Liver (tissue), 9 donors: Measurements from ENCODE around the gene CACTIN. TPM values are rescaled to one million over a fixed set of nuclear protein-coding genes. Genes with fewer than 3 reads are reported as not detected.

Source experiments
- DNase-seq: peaks from one replicate; pipeline ENCODE4 v3.0.0-alpha.2; 2017; ENCODE audit warnings: low spot score
- H3K27ac ChIP-seq, 2 donors: one replicate each; pipeline ENCODE4 v1.7.0; 2013; ENCODE audit warnings: inconsistent platforms in 2 of 2, low read length in 2 of 2, control low read depth in 1 of 2, low read depth in 1 of 2, mild to moderate bottlenecking in 1 of 2
- H3K27me3 ChIP-seq, 4 donors: one replicate each; pipeline versions ENCODE4 v1.6.1 to v1.7.0; 2013; ENCODE audit warnings: low read length in 3 of 4, inconsistent platforms in 1 of 4, mild to moderate bottlenecking in 1 of 4, moderate library complexity in 1 of 4; ENCODE audit not compliant: control insufficient read depth in 4 of 4, insufficient read depth in 4 of 4
- H3K36me3 ChIP-seq, 4 donors: one replicate each; pipeline versions ENCODE4 v1.6.1 to v1.7.0; 2013; ENCODE audit warnings: low read length in 3 of 4, mild to moderate bottlenecking in 3 of 4, low read depth in 1 of 4, moderate library complexity in 1 of 4; ENCODE audit not compliant: control insufficient read depth in 4 of 4, insufficient read depth in 3 of 4
- H3K4me1 ChIP-seq, 4 donors: one replicate each; pipeline versions ENCODE4 v1.6.1 to v1.7.0; 2013; ENCODE audit warnings: low read length in 3 of 4, mild to moderate bottlenecking in 3 of 4, moderate library complexity in 1 of 4; ENCODE audit not compliant: control insufficient read depth in 4 of 4, insufficient read depth in 4 of 4
- H3K4me3 ChIP-seq, 3 donors: one replicate each; pipeline versions ENCODE4 v1.6.1 to v1.7.0; 2013; ENCODE audit warnings: low read length in 3 of 3, control low read depth in 1 of 3, low read depth in 1 of 3, mild to moderate bottlenecking in 1 of 3
- H3K9ac ChIP-seq, 2 donors: one replicate each; pipeline ENCODE4 v1.7.0; 2013; ENCODE audit warnings: low read length in 2 of 2, mild to moderate bottlenecking in 2 of 2, moderate library complexity in 2 of 2, control low read depth in 1 of 2, low read depth in 1 of 2
- H3K9me3 ChIP-seq, 4 donors: one replicate each; pipeline versions ENCODE4 v1.6.1 to v1.7.0; 2013; ENCODE audit warnings: low read length in 3 of 4; ENCODE audit not compliant: control insufficient read depth in 4 of 4
- ATF3 ChIP-seq: IDR thresholded peaks from 2 replicates; pipeline ENCODE4 v1.6.1; 2016; ENCODE audit warnings: antibody characterized with exemption
- CTCF ChIP-seq: fragments of 150-350 bp; IDR thresholded peaks from 2 replicates; pipeline ENCODE4 v1.5.1; 2017; ENCODE audit warnings: improper control_type of control experiment, low read depth, low read length; ENCODE audit not compliant: missing input control
- EGR1 ChIP-seq, 2 donors: IDR thresholded peaks; 2 replicates each; pipeline ENCODE4 v1.6.1; 2016 to 2018; ENCODE audit warnings: antibody characterized with exemption in 2 of 2, low read depth in 2 of 2
- FOXA1 ChIP-seq: IDR thresholded peaks from 2 replicates; pipeline ENCODE4 v1.6.1; 2016; ENCODE audit warnings: antibody characterized with exemption
- FOXA2 ChIP-seq: IDR thresholded peaks from 2 replicates; pipeline ENCODE4 v1.6.1; 2016; ENCODE audit warnings: antibody characterized with exemption
- GABPA ChIP-seq, 2 donors: IDR thresholded peaks in 1 of 2; conservative IDR thresholded peaks in 1 of 2; 2 replicates each; pipeline ENCODE4 v1.6.1; 2016; ENCODE audit warnings: antibody characterized with exemption in 2 of 2, mild to moderate bottlenecking in 1 of 2, moderate library complexity in 1 of 2
- HNF4A ChIP-seq, 2 donors: conservative IDR thresholded peaks; 2 replicates each; pipeline ENCODE4 v1.6.1; 2016; ENCODE audit warnings: antibody characterized with exemption in 2 of 2, mild to moderate bottlenecking in 2 of 2
- HNF4G ChIP-seq: IDR thresholded peaks from 2 replicates; pipeline ENCODE4 v1.6.1; 2016; ENCODE audit warnings: antibody characterized with exemption
- JUND ChIP-seq, 2 donors: IDR thresholded peaks; 2 replicates each; pipeline ENCODE4 v1.6.1; 2016; ENCODE audit warnings: antibody characterized with exemption in 2 of 2
- MAX ChIP-seq: IDR thresholded peaks from 2 replicates; pipeline ENCODE4 v1.6.1; 2016; ENCODE audit warnings: antibody characterized with exemption
- NR2F2 ChIP-seq: IDR thresholded peaks from 2 replicates; pipeline ENCODE4 v1.6.1; 2016; ENCODE audit warnings: antibody characterized with exemption
- RAD21 ChIP-seq, 2 donors: IDR thresholded peaks; 2 replicates each; pipeline ENCODE4 v1.6.1; 2016; ENCODE audit warnings: antibody characterized with exemption in 2 of 2, mild to moderate bottlenecking in 2 of 2
- REST ChIP-seq: IDR thresholded peaks from 2 replicates; pipeline ENCODE4 v1.6.1; 2016; ENCODE audit warnings: antibody characterized with exemption, mild to moderate bottlenecking
- RXRA ChIP-seq, 2 donors: IDR thresholded peaks; 2 replicates each; pipeline ENCODE4 v1.6.1; 2017 to 2018; ENCODE audit warnings: antibody characterized with exemption in 2 of 2, mild to moderate bottlenecking in 1 of 2
- SP1 ChIP-seq: IDR thresholded peaks from 2 replicates; pipeline ENCODE4 v1.6.1; 2018; ENCODE audit warnings: antibody characterized with exemption, mild to moderate bottlenecking
- TAF1 ChIP-seq: conservative IDR thresholded peaks from 2 replicates; pipeline ENCODE4 v1.6.1; 2016; ENCODE audit warnings: antibody characterized with exemption, mild to moderate bottlenecking
- YY1 ChIP-seq: IDR thresholded peaks from 2 replicates; pipeline ENCODE4 v1.6.1; 2016; ENCODE audit warnings: antibody characterized with exemption, mild to moderate bottlenecking
- ZBTB33 ChIP-seq: IDR thresholded peaks from 2 replicates; pipeline ENCODE4 v1.6.1; 2016; ENCODE audit warnings: antibody characterized with exemption
- WGBS: extraction: QIAGEN DNeasy Blood & Tissue Kit; methylation state at CpG from one replicate; pipeline ENCODE4 v1.1.7; 2013; 5-methylcytosine and 5-hydroxymethylcytosine counted together
- polyA plus RNA-seq, 2 donors: library from polyadenylated mRNA; stranded (reverse) in 1 of 2; unstranded in 1 of 2; fragments of 200-250 nt in 1 of 2; fragments of >200 nt in 1 of 2; fragmentation: Nextera tagmentation in 1 of 2; extraction: Ambion mirVana in 1 of 2; gene quantifications; one replicate each; pipeline versions ENCODE4 v1.2.1 to v1.2.3, GENCODE V29; 2013 to 2015
- total RNA-seq, 2 donors: library from RNA; depleted of rRNA; stranded (reverse); fragments of >200 nt; gene quantifications; one replicate each; pipeline ENCODE4 v1.2.3, GENCODE V29; 2014
- donor health status: healthy.
- donor health status: healthy.
- donor health status: healthy.
- donor health status: healthy.
- donor health status: healthy.

CACTIN gene
- total and polyA plus RNA-seq, 4 donors, result 1.9 to 13.2 (median 10.0) TPM

GRCh38 chr19:3641515-3642269 lies 15.1 kb upstream of the CACTIN start:
- TF ChIP-seq RXRA (IDR thresholded peaks at IDR 0.05) (no peak), HNF4G (no peak), GABPA (IDR thresholded peaks at IDR 0.05 in 1 of 2, conservative IDR thresholded peaks at IDR 0.05 in 1 of 2) (no peak), NR2F2 (no peak), SP1 (no peak), RAD21 (IDR thresholded peaks at IDR 0.05) (no peak), FOXA2 (no peak), CTCF (no peak), ZBTB33 (no peak), EGR1 (IDR thresholded peaks at IDR 0.05; ENCODE audit: low read depth in 2 of 2) (no peak), HNF4A (conservative IDR thresholded peaks at IDR 0.05) (no peak), TAF1 (no peak), YY1 (no peak), ATF3 (no peak), REST (no peak), MAX (no peak), JUND (IDR thresholded peaks at IDR 0.05) (no peak), FOXA1 (no peak)
- Histone ChIP-seq H3K36me3 (peaks cover 0 to 21% (median 9%) of the 10 kb centered on the region in 4 donors), H3K27ac (no peak overlapping the region), H3K4me3 (no peak overlapping the region), H3K4me1 (peaks cover 7 to 16% (median 12%) of the 10 kb centered on the region in 4 donors), H3K9me3 (no peaks in the 10 kb centered on the region), H3K9ac (no peak overlapping the region), H3K27me3 (no peaks in the 10 kb centered on the region)
- DNase-seq, result no peak
- WGBS, result 93% methylated on average over 28 of the region's 28 CpGs
